Suppressor macrophage treated with lipopolysaccharide for 1 hour (primary cell): ENCODE data around the gene MCTS1.
"Not testable (repeated sequence)": the region's sequence is repeated elsewhere in the genome, so short reads cannot be mapped to it uniquely, and the experiment has no call there.

Experiments
- DNase-seq, 3 donors: peaks; one replicate each; pipeline ENCODE4 v3.0.0-alpha.2; 2020 to 2022

MCTS1 gene

DNA sequence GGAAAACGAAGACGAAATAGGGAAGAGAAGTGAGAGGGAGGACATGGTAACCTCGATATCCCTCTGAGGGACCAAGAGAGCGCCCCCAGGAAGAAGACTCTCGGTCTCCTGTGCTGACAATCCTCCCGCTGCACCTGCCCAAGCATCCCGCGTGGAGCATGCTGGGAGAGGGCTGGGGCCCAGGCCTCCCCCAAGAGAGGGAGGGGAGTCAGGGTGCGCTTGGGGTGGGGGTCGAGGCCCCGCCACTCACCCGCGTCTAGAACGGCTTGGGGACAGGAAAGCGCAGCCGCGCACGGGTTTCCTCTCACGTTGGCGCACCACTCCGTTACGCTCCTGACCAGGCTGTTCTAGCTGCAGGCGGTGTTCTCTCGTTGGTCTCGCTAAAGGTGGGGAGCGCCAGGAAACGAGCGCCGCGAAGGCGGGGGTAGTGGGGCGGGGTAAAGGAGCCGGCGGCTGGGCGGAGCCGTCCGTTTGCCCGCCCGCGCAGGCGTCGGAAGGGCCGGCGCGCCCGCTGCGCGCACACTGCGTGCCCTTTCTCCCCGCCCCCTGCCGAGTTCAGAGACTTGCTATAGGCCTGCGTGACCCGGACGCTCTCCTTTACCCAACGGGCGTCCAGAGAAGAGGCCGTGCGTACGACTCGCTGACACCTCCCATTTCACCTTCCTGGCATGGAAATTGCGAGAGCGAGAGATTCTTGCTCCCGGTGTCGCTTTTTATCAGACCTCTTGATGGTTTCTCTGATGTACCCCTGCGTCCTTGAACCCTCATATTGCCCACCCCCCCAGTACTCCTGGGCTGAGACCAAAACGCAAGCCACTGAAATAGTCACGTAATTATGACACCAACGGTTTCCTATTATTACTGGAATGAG lies 26.0 kb downstream of the MCTS1 start, which contains the start of gene C1GALT1C1:
Gene C1GALT1C1, minus strand, starts transcription at position 388 of the 871 bp plus-strand sequence. CDS start 2,888 bp downstream, outside the sequence.
- peak; percentile 91 to 96 (median 93) for DNase-seq

DNA sequence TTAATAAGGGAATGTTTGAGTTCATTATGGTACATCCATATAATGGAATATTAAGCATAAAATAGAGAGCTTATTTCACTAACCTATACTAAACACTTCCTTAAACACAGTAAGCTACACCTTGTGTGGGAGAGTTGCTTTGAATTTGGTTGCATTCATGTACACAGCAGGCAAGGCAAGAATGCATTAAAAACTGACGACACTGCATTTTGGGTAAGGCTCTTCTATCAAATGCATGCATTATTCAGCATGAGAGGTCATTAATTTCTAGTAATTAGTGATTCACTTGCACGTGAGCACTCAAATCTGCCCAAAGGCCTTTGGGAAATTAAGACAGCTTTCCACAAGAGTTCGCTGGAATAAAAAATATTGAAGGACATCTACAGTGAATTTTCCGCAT lies 34.7 kb downstream of the MCTS1 start:
- no peak for DNase-seq

DNA sequence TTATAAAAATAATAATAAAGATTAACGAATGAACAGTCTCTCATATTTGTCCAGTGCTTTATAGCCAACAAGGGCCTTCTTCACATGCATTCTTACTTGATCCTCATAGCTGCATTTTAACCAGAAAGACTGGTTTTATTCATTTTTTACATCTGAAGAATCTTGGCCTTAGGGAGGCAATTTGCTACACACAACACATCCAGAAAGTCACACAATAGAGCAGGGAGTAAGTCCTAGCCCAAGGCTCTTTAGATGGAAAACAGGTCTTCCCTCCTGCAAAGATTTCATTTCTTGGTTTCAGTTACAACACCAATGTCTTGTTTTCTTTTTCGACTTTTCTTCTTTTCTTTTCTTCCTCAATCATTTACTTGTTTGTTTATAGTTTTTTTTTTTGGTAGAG lies 39.0 kb downstream of the MCTS1 start:
- no peak for DNase-seq

DNA sequence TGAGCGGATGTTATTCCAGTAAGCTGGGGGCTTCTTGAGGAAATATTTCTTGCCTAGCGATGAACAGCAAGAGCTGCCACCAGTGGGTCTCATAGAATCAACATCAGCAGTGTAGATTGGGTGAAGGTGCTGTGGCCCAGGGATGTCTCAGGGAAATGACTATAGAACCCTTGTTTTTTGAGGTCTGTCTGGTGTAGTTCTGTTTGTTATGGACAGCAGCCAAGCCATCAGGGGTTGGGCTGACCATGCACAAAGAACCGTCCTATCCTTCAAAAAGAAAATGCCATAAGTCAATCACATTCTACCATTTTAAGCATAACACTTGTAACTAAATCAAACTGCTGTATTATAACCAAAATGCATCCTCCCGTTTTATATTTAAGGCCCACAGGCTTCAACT lies 43.2 kb downstream of the MCTS1 start:
- DNase-seq = no peak

DNA sequence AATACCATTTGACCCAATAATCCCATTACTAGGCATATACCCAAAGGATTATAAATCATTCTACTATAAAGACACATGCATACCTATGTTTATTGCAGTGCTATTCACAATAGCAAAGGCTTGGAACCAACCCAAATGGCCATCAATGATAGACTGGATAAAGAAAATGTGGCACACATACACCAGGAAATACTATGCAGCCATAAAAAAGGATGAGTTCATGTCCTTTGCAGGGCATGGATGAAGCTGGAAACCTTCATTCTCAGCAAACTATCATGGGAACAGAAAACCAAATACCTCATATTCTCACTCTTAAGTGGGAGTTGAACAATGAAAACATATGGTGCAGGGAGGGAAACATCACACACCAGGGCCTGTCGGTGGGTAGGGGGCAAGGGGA lies 48.4 kb downstream of the MCTS1 start:
- not testable (repeated sequence) for DNase-seq

DNA sequence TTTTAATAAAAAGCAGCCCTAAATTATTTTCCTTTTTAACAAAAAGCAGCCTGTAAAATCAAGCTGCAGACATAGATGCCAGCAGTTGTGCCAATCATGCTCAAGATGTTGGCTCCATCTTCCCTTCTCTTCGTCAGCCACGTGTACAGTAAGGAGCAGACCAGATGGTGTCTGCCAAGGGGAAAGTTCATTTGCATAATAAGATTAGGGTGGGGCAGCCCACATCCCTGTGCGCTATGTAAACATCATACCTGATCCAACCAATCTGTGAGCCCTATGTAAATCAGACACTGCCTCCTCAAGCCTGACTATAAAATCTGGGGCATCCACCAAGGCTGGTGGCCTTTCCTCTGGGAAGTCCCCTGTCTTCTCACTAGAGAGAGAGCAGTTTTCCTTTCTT lies 49.1 kb downstream of the MCTS1 start:
- peak in 2 of 3 donors; percentile 21 to 44 for DNase-seq

DNA sequence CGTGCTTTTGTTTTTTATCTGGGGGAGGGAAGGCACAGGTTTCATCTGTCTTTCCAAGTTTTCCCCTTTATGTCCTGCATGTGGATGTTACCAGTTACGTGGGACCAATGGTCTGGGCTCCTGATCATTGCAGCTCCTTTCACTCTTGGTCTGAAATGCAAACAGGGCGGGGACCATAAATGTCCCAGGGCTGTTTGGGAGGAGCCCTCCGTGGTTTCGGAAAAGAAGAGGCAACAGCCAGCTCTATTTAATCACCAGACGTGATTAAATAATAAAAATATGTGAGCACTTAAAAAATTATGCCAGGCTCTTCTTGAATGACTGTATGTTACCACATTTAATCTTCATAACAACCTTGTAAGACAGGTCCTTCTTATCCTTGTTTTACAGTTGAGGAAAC lies 56.7 kb downstream of the MCTS1 start:
- no peak for DNase-seq
